GM12872 (cell line): ENCODE data around the gene CD47.

Experiments
- TF ChIP-seq, protein P1 (sequence below): IDR thresholded peaks from 3 replicates; pipeline ENCODE4 v1.5.1; 2011; ENCODE audit warnings: low read depth, mild to moderate bottlenecking, low read length, moderate library complexity; ENCODE audit not compliant: insufficient read depth

Gene CD47

DNA sequence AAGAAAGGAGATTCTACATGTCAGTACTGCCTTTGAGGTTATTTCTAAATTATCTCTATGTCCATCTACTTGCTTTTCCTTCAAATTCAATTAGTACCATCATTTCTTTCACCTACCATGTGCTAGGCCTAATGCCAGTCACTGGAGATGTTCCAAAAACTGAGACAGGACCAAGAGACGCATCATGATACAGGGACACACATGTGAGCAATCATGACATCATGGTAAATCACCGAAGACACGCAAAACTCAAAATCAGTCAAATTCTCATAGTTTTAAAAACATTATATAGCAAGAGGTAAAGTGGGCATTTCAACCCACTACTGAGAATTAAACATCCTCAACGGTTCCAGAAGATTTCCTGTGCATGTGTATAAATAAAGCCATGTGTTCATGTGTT lies 95.0 kb downstream of the CD47 start:
- TF ChIP-seq, protein P1, sequence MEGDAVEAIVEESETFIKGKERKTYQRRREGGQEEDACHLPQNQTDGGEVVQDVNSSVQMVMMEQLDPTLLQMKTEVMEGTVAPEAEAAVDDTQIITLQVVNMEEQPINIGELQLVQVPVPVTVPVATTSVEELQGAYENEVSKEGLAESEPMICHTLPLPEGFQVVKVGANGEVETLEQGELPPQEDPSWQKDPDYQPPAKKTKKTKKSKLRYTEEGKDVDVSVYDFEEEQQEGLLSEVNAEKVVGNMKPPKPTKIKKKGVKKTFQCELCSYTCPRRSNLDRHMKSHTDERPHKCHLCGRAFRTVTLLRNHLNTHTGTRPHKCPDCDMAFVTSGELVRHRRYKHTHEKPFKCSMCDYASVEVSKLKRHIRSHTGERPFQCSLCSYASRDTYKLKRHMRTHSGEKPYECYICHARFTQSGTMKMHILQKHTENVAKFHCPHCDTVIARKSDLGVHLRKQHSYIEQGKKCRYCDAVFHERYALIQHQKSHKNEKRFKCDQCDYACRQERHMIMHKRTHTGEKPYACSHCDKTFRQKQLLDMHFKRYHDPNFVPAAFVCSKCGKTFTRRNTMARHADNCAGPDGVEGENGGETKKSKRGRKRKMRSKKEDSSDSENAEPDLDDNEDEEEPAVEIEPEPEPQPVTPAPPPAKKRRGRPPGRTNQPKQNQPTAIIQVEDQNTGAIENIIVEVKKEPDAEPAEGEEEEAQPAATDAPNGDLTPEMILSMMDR: no peak

DNA sequence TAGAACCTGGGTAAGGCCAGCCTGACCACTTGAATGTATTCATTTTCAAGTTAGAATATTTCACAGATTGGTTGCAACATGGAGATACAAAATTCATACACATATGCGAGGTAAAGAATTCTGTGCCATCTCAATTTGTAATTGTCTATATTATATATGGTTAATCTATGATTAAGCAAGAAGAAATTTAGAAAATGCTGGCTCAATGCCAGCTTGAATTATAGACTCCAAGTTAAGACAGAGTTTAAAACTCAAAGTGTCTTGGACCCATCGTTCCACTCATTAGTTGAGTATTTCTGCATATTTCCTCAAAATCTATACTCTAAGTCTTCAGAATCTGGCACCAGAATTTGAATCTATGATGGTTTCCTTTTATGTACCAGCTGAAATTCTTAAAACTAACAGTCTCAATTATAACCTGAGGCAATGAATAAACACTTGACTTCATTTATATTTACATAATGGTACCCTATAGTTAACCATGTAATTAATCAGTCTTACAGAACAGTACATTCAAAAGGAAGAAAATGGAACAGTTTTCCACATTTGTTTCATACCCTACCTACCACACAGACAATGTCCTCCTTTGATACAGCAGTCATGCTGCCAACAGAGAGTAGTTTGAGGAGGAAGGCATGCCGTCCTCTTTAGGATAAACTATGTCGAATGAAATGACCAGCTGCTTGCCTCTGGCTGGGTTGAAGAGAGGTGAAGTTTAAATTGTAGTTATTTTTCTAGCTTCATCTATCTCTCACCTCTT lies 95.7 kb downstream of the CD47 start:
- TF ChIP-seq, protein P1: no peak

DNA sequence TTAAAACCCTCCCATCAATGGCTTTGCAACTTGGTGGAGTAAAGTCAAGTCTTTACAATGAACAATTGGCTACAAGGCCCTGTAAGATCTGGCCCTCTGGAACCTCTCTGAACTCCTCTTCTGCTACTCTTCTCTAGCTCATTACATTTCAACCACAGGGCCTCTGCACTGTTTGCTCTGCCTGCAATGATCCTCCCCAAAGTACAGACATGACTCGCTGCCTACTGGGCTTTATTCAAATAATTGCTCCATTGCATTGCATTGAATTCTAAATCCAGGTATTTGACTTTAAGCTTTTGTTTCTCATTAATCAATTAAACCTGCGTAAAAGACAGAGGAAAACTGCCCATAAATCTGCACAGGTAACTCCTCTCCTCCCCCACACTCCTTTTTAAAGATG lies 96.7 kb downstream of the CD47 start:
- TF ChIP-seq, protein P1: no peak

DNA sequence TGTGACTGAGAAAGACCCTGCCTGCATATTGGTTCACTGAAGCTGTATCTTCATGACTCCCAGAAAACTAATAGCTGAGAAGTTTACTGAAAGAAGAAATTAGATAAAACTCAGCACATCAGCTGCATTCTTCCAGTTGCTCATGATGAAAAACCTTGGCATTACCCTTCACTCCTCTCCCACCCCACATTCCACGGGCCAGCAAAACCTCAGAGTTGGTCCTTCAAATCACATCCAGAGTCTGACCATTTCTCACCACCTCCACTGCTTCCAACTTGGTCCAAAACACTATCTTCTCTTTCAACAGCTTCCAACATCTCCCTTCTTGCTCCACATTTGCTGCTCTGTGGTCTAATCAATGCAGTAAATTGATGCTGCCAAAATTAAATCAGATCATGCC lies 97.1 kb downstream of the CD47 start:
- TF ChIP-seq, protein P1: no peak
